ENCODE data around the gene CHST4.
A peak's percentile ranks its signal among the peaks of the same experiment; 100 is the strongest.
"Not testable (repeated sequence)": the region's sequence is repeated elsewhere in the genome, so short reads cannot be mapped to it uniquely, and the experiment has no call there.

Gene CHST4

DNA sequence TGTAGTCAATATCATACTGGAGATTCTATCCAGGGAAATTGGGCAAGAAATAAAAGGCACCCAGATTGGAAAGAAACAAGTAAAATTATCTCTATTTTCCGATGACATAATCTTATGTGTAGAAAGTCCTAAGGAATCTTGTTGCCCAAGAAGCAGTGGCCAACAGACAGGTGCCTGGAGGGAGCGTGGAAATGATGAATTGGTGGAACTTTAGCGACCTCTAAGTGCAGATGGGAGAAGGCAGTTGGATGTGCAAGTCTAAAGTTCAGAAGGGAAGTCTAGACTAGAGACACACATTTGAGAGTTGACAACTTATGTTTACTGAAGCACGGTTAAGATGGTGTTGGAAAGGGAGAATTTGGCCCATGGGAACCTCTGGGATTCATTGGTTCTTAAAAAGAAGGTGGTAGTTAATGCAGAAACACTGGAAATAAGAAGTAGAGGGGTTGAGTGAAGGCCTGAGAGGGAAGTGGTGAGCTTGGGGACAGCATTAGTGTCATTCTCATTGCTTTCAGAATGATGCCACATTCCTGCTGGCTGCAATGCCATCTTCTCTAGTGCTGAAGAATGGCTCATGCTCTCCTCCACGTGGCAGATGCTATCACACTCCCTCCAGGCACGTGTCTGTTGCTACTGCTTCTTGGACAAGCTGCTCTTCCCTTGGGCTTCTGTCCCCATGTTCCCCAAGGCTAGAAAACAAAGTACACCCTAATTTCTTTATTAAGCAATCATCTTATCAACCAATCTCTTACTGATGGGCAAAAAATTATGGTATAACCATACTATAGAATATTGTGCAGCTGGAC lies 26.7 kb downstream of the CHST4 start:
- H3K4me1 ChIP-seq (ENCODE audit: control insufficient read depth, insufficient read depth, low read length, poor library complexity, severe bottlenecking): no peaks in the 10 kb centered on the region
- H3K27me3 ChIP-seq (replicated peaks; ENCODE audit: control insufficient read depth, insufficient read depth, low read length, poor library complexity, severe bottlenecking): no peaks in the 10 kb centered on the region
- no peak for DNase-seq
- H3K4me3 ChIP-seq (ENCODE audit: insufficient read depth, low read depth, low read length, poor library complexity, severe bottlenecking): no peak overlapping the region
- H3K36me3 ChIP-seq (ENCODE audit: control insufficient read depth, insufficient read depth, low read length): no peaks in the 10 kb centered on the region
- H3K9me3 ChIP-seq (ENCODE audit: control insufficient read depth, low read length): no peaks in the 10 kb centered on the region
- H3K27ac ChIP-seq (ENCODE audit: insufficient read depth, low read length, poor library complexity, severe bottlenecking): no peak overlapping the region

DNA sequence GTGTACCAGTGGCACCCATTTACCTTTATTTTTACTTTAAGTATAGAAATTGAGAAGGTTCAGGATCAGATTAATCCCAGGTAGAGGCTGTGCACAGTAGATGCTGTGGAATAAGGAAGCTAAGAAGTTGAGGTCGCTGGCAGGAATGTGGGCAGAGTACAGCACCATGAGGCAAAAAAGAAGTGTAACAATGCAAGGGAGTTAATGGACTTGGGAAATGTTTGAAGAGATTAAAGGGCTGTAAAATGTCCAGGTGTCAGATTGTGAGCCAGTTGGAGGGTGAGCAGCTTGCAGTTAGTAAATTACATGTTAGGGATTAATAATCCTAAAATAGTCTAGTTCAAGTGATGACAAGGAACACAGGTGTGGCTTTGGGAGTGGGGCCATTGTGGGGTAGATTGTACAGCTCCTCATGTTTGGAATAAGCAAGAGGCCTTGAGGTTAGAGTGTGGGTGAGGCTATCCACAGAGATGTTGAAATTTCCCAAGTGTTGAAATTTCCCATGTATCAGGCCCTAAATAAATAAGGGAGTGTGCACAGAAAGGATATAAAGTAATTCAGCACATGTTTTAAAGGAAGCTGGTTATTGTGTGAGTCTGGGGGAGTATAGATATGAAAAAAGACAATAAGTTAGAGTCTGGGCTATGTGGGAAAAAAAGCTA lies 29.1 kb downstream of the CHST4 start:
- H3K27ac ChIP-seq (ENCODE audit: insufficient read depth, low read length, poor library complexity, severe bottlenecking): no peak overlapping the region
- H3K4me1 ChIP-seq (ENCODE audit: control insufficient read depth, insufficient read depth, low read length, poor library complexity, severe bottlenecking): no peaks in the 10 kb centered on the region
- H3K27me3 ChIP-seq (replicated peaks; ENCODE audit: control insufficient read depth, insufficient read depth, low read length, poor library complexity, severe bottlenecking): no peaks in the 10 kb centered on the region
- no peak for DNase-seq
- no peaks in the 10 kb centered on the region for H3K36me3 ChIP-seq (ENCODE audit: control insufficient read depth, insufficient read depth, low read length)
- no peak overlapping the region for H3K4me3 ChIP-seq (ENCODE audit: insufficient read depth, low read depth, low read length, poor library complexity, severe bottlenecking)
- no peaks in the 10 kb centered on the region for H3K9me3 ChIP-seq (ENCODE audit: control insufficient read depth, low read length)

DNA sequence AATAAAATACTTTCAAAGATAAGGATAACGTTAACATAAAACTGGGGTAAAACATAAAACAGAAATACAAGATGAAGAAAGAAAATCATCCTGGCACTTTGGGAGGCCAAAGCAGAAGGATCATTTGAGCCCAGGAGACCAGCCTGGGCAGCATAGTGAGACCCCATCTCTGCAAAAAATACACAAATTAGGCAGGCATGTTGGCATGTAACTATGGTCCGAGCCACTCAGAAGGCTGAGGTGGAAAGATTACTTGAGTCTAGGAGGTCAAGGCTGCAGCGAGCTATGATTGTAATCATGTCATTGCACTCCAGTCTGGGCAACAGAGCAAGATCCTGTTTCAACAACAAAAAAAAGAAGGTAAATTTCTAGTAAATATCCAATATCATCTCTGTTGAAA lies 31.1 kb downstream of the CHST4 start:
- Histone ChIP-seq H3K9me3 (ENCODE audit: control insufficient read depth, low read length) (no peaks in the 10 kb centered on the region), H3K27ac (ENCODE audit: insufficient read depth, low read length, poor library complexity, severe bottlenecking) (no peak overlapping the region), H3K27me3 (replicated peaks; ENCODE audit: control insufficient read depth, insufficient read depth, low read length, poor library complexity, severe bottlenecking) (no peaks in the 10 kb centered on the region), H3K4me1 (ENCODE audit: control insufficient read depth, insufficient read depth, low read length, poor library complexity, severe bottlenecking) (no peaks in the 10 kb centered on the region), H3K4me3 (ENCODE audit: insufficient read depth, low read depth, low read length, poor library complexity, severe bottlenecking) (no peak overlapping the region), H3K36me3 (ENCODE audit: control insufficient read depth, insufficient read depth, low read length) (no peaks in the 10 kb centered on the region)
- DNase-seq: no peak

DNA sequence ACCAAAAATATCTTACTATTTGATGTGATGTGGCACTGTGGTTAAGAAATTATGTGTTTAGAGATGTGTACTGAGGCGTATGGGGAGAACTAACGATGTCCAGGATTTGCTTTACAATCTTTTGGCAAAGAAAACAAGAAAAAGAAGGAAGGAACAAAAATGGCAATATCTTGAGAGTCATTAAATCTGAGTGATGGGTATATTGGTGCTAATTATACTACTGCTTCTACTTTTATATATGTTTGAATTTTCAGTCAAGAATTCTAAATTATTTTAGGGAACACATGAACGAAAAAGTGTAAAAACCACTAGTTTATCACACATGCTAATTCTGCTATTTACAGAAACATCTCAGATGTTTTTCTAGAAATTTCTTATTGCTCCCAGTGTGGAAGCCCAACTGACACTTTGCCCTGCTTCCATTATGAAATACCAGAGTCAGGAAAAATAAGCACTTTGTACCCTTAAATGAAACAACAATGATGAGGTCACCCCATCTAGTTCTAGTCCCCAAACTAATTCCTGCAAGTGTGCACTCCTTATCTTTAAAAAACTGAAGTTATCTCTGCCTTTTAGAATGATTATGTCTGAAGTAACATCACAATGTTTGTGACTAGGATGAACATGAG lies 31.8 kb downstream of the CHST4 start:
- no peaks in the 10 kb centered on the region for H3K9me3 ChIP-seq (ENCODE audit: control insufficient read depth, low read length)
- H3K4me3 ChIP-seq (ENCODE audit: insufficient read depth, low read depth, low read length, poor library complexity, severe bottlenecking): no peak overlapping the region
- no peaks in the 10 kb centered on the region for H3K27me3 ChIP-seq (replicated peaks; ENCODE audit: control insufficient read depth, insufficient read depth, low read length, poor library complexity, severe bottlenecking)
- no peak for DNase-seq
- no peak overlapping the region for H3K27ac ChIP-seq (ENCODE audit: insufficient read depth, low read length, poor library complexity, severe bottlenecking)
- no peaks in the 10 kb centered on the region for H3K36me3 ChIP-seq (ENCODE audit: control insufficient read depth, insufficient read depth, low read length)
- H3K4me1 ChIP-seq (ENCODE audit: control insufficient read depth, insufficient read depth, low read length, poor library complexity, severe bottlenecking): no peaks in the 10 kb centered on the region

DNA sequence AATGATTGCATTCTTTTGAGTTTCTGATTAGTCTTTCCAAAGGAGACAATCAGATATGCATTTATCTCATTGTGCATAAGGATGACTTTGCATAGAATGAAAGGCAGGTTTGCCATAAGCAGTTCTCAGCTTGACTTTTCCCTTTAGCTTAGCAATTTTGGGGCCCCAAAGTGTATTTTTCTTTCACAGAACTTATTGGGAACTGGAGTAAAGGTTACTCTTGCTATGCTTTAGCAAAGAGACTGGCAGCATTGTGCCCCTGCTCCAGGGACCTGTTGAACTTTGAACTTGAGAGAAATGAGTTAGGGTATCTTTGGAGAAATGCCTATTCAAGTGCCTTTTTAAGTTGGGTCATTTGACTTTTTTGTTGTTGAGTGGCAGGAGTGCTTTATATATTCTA lies 33.6 kb downstream of the CHST4 start:
- Histone ChIP-seq H3K36me3 (ENCODE audit: control insufficient read depth, insufficient read depth, low read length) (no peaks in the 10 kb centered on the region), H3K27me3 (replicated peaks; ENCODE audit: control insufficient read depth, insufficient read depth, low read length, poor library complexity, severe bottlenecking) (no peaks in the 10 kb centered on the region), H3K4me3 (ENCODE audit: insufficient read depth, low read depth, low read length, poor library complexity, severe bottlenecking) (no peak overlapping the region), H3K9me3 (ENCODE audit: control insufficient read depth, low read length) (no peaks in the 10 kb centered on the region), H3K27ac (ENCODE audit: insufficient read depth, low read length, poor library complexity, severe bottlenecking) (no peak overlapping the region), H3K4me1 (ENCODE audit: control insufficient read depth, insufficient read depth, low read length, poor library complexity, severe bottlenecking) (no peaks in the 10 kb centered on the region)
- DNase-seq: no peak

DNA sequence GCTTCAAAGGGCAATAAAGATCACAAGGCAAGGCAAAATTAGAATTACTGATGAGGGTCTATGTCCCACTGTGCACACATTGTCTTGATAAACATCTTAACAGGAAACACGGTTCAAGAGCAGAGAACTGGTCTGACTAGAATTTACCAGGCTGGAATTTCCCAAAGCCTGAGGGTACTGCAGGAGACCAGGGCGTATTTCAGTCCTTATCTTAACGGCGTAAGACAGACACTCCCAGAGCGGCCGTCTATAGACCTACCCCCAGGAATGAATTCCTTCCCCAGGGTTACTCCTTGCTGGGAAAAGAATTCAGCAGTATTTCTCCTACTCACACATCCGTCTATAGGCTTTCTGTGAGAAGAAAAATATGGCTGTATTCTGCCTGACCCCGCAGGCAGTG lies 35.7 kb downstream of the CHST4 start:
- not testable (repeated sequence) for DNase-seq; H3K36me3 ChIP-seq (ENCODE audit: control insufficient read depth, insufficient read depth, low read length); H3K27me3 ChIP-seq (replicated peaks; ENCODE audit: control insufficient read depth, insufficient read depth, low read length, poor library complexity, severe bottlenecking); H3K4me1 ChIP-seq (ENCODE audit: control insufficient read depth, insufficient read depth, low read length, poor library complexity, severe bottlenecking); H3K4me3 ChIP-seq (ENCODE audit: insufficient read depth, low read depth, low read length, poor library complexity, severe bottlenecking); H3K9me3 ChIP-seq (ENCODE audit: control insufficient read depth, low read length); H3K27ac ChIP-seq (ENCODE audit: insufficient read depth, low read length, poor library complexity, severe bottlenecking)

DNA sequence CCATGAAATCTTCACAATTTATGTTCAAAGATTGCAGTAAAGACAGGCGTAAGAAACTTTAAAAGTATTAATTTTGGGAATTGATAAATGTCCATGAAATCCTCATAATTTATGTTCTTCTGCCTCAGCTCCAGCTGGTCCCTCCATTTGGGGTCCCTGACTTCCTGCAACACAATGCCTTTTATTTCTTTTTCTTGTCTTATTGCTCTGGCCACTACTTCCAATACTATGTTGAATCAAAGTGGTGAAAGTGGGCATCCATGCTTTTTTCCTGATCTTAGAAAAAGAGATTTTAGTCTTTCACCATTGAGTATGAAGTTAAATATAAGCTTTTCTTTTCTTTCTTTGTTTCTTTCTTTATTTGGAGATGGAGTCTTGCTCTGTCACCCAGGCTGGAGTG lies 36.3 kb downstream of the CHST4 start:
- Histone ChIP-seq H3K36me3 (ENCODE audit: control insufficient read depth, insufficient read depth, low read length) (no peaks in the 10 kb centered on the region), H3K27me3 (replicated peaks; ENCODE audit: control insufficient read depth, insufficient read depth, low read length, poor library complexity, severe bottlenecking) (no peaks in the 10 kb centered on the region), H3K27ac (ENCODE audit: insufficient read depth, low read length, poor library complexity, severe bottlenecking) (no peak overlapping the region), H3K4me3 (ENCODE audit: insufficient read depth, low read depth, low read length, poor library complexity, severe bottlenecking) (no peak overlapping the region), H3K9me3 (ENCODE audit: control insufficient read depth, low read length) (no peaks in the 10 kb centered on the region), H3K4me1 (ENCODE audit: control insufficient read depth, insufficient read depth, low read length, poor library complexity, severe bottlenecking) (peaks cover 5% of the 10 kb centered on the region)
- no peak for DNase-seq

DNA sequence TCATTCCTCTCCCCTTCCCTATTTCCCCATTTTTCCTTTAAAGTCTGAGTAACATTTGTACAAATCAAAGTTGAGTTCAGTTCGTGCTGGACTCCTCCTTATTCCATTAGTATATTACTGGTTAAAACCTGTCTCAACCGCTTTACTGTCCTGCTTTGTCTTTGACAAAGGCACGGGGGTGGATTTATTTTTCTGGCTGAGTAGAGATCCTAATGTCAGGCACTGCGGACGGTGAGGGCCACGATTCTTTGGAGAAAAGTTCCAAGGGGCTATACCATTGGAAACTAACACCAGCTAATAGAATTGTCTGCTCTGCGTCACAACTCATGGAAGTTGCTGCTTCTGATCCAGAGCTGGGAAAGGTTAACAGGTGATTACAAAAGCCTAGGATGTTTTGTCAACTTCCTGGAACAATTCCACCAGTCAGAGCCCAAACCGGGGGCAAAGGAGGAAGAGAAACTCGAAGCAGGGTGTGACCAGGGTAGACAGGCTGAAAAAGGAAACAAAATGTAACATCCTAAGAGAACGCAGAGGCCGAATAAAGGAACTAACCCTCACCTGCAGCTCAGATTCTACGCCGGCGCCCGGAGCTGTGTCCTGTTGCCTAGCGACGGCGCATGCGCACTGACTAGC lies 38.2 kb downstream of the CHST4 start:
- peak overlapping the region; percentile 54 for H3K4me3 ChIP-seq (ENCODE audit: insufficient read depth, low read depth, low read length, poor library complexity, severe bottlenecking)
- DNase-seq: no peak
- H3K4me1 ChIP-seq (ENCODE audit: control insufficient read depth, insufficient read depth, low read length, poor library complexity, severe bottlenecking): peaks cover 5% of the 10 kb centered on the region
- H3K9me3 ChIP-seq (ENCODE audit: control insufficient read depth, low read length): no peaks in the 10 kb centered on the region
- H3K36me3 ChIP-seq (ENCODE audit: control insufficient read depth, insufficient read depth, low read length): no peaks in the 10 kb centered on the region
- no peaks in the 10 kb centered on the region for H3K27me3 ChIP-seq (replicated peaks; ENCODE audit: control insufficient read depth, insufficient read depth, low read length, poor library complexity, severe bottlenecking)
- peak overlapping the region; percentile 78 for H3K27ac ChIP-seq (ENCODE audit: insufficient read depth, low read length, poor library complexity, severe bottlenecking)

DNA sequence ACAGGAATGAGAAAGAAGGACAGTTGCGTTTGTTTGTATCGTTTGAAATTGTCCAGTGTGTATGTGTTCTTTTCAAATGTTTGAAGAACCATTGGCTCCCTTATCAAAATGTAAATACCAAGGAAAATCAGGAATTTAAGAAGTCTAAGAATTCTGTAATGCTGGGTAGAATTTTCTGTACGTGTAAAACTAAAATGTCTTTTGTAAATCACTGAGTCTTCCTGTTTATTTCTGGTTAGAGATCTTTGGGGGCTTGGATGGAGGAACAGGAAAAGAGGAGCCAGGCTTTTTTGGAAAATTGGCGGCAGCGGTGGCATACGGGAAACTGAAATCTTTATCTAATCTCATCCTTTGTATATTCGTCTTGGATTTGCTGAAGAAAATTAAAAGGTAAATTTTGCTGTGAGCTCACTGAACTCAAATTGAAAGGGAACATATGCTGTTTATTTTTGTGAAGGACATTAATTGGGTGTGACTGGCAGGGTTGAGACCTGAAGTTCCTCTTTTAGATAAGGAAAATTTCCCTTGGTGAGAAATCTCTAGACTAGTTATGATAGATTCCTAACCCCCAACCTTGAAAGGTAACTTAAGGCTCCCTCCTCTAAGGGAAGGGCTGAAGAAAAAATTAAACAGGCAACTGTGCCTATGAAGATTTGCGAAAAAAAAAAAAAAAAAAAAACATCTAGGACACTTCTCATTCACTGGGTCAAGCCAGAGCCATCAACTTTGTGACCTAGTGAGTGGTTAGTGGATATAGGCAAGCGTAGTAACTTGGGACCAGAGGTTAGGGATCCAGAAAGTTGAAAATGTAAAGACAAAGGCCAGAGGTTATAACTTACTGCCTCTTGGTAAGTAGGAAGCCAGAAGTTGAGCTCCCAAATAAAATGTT lies 39.8 kb downstream of the CHST4 start:
- peaks cover 5% of the 10 kb centered on the region for H3K4me1 ChIP-seq (ENCODE audit: control insufficient read depth, insufficient read depth, low read length, poor library complexity, severe bottlenecking)
- H3K27ac ChIP-seq (ENCODE audit: insufficient read depth, low read length, poor library complexity, severe bottlenecking): peak overlapping the region; percentile 78
- no peaks in the 10 kb centered on the region for H3K27me3 ChIP-seq (replicated peaks; ENCODE audit: control insufficient read depth, insufficient read depth, low read length, poor library complexity, severe bottlenecking)
- no peak for DNase-seq
- H3K36me3 ChIP-seq (ENCODE audit: control insufficient read depth, insufficient read depth, low read length): no peaks in the 10 kb centered on the region
- H3K4me3 ChIP-seq (ENCODE audit: insufficient read depth, low read depth, low read length, poor library complexity, severe bottlenecking): no peak overlapping the region
- H3K9me3 ChIP-seq (ENCODE audit: control insufficient read depth, low read length): no peaks in the 10 kb centered on the region
